H1 (cell line): ENCODE measurements around the gene CAMK2D. TPM values are rescaled to one million over a fixed set of nuclear protein-coding genes. Genes with fewer than 3 reads are reported as not detected.

Experiments used
- CTCF ChIA-PET: fragments of 300-600 bp; sonication (Branson Sonifier 250); formaldehyde crosslinking; loops from one replicate; lab custom pipeline; 2021; ENCODE audit not compliant: partially characterized antibody; lab: Charles Lee
- POLR2A ChIA-PET: fragments of 300-600 bp; sonication (Branson Sonifier 250); formaldehyde crosslinking; loops from one replicate; lab custom pipeline; 2021; ENCODE audit warnings: inconsistent platforms; ENCODE audit not compliant: partially characterized antibody; lab: Charles Lee
- DNase-seq, 2 experiments: peaks; one replicate each; pipeline versions ENCODE4 v3.0.0 to v3.0.0-alpha.2; 2010 to 2022; ENCODE audit warnings: low spot score in 2 of 2, low read depth in 1 of 2, mixed read lengths in 1 of 2
- FAIRE-seq: peaks from 2 replicates; lab custom pipeline; 2011; peaks lifted over from hg19 to GRCh38; lab: Jason Lieb, UNC
- H2AFZ ChIP-seq: 2 replicates; pipeline ENCODE4 v1.8.1; 2012; ENCODE audit warnings: low read length, inconsistent platforms
- H2AK5ac ChIP-seq: 2 replicates; pipeline ENCODE4 v1.6.1; 2013; ENCODE audit warnings: low read depth, low read length
- H2BK120ac ChIP-seq: replicated peaks from 2 replicates; pipeline ENCODE3; 2013; ENCODE audit warnings: low read depth, low read length, inconsistent platforms
- H2BK12ac ChIP-seq: 2 replicates; pipeline ENCODE4 v1.6.1; 2013; ENCODE audit warnings: low read depth, low read length
- H2BK15ac ChIP-seq: 2 replicates; pipeline ENCODE4 v1.6.1; 2013; ENCODE audit warnings: low read length
- H2BK20ac ChIP-seq: 2 replicates; pipeline ENCODE4 v1.6.1; 2013; ENCODE audit warnings: low read length
- H2BK5ac ChIP-seq: 2 replicates; pipeline ENCODE4 v1.6.1; 2013; ENCODE audit warnings: low read depth, low read length
- H3K14ac ChIP-seq: 2 replicates; pipeline ENCODE4 v1.6.1; 2013; ENCODE audit warnings: inconsistent platforms; ENCODE audit not compliant: insufficient read length
- H3K18ac ChIP-seq: 2 replicates; pipeline ENCODE4 v1.6.1; 2013; ENCODE audit warnings: low read length; ENCODE audit errors: extremely low read depth
- H3K23ac ChIP-seq: 2 replicates; pipeline ENCODE4 v1.6.1; 2013; ENCODE audit warnings: inconsistent platforms; ENCODE audit not compliant: insufficient read length
- H3K23me2 ChIP-seq: 2 replicates; pipeline ENCODE4 v1.6.1; 2013; ENCODE audit warnings: low read depth, low read length
- H3K27ac ChIP-seq: 2 replicates; pipeline ENCODE4 v1.6.1; 2011; ENCODE audit warnings: low read depth, low read length, inconsistent platforms
- H3K27me3 ChIP-seq, 4 experiments: replicated peaks in 1 of 4; 1 replicate in 1 of 4; 2 replicates in 3 of 4; pipeline versions ENCODE4 v1.6.1 to v1.8.1; 2011 to 2013; ENCODE audit warnings: low read length in 3 of 4, mild to moderate bottlenecking in 3 of 4, inconsistent platforms in 2 of 4, mixed read lengths in 2 of 4, moderate library complexity in 1 of 4; ENCODE audit not compliant: control insufficient read depth in 3 of 4, insufficient read depth in 3 of 4; ENCODE audit errors: extremely low read depth in 1 of 4
- H3K36me3 ChIP-seq, 4 experiments: 2 replicates each; pipeline versions ENCODE4 v1.6.1 to v1.8.1; 2011 to 2013; ENCODE audit warnings: mild to moderate bottlenecking in 4 of 4, low read length in 3 of 4, moderate library complexity in 2 of 4, control low read depth in 1 of 4, inconsistent platforms in 1 of 4; ENCODE audit not compliant: insufficient read depth in 4 of 4, control insufficient read depth in 2 of 4
- H3K4ac ChIP-seq: replicated peaks from 2 replicates; pipeline ENCODE3; 2013; ENCODE audit warnings: low read length, low read depth, mixed read lengths, inconsistent platforms; ENCODE audit not compliant: insufficient read length
- H3K4me1 ChIP-seq, 4 experiments: replicated peaks in 1 of 4; 1 replicate in 1 of 4; 2 replicates in 3 of 4; pipeline versions ENCODE4 v1.6.1 to v1.8.1; 2011 to 2013; ENCODE audit warnings: low read length in 3 of 4, inconsistent platforms in 2 of 4, mixed read lengths in 1 of 4; ENCODE audit not compliant: insufficient read depth in 4 of 4, control insufficient read depth in 3 of 4
- H3K4me2 ChIP-seq, 2 experiments: 2 replicates each; pipeline versions ENCODE4 v1.6.1 to v1.8.1; 2011 to 2013; ENCODE audit warnings: low read depth in 2 of 2, low read length in 2 of 2, control low read depth in 1 of 2, inconsistent platforms in 1 of 2, mild to moderate bottlenecking in 1 of 2; ENCODE audit not compliant: insufficient read depth in 1 of 2
- H3K4me3 ChIP-seq, 4 experiments: fragments of 200-600, 300-600 bp in 1 of 4; sonication (generic), shearing (Covaris generic), sonication (Bioruptor Twin) in 1 of 4; 2 replicates each; pipeline versions ENCODE4 v1.5.1 to v1.8.1; 2011 to 2016; ENCODE audit warnings: low read length in 4 of 4, low read depth in 3 of 4, control low read depth in 2 of 4, inconsistent platforms in 2 of 4, mild to moderate bottlenecking in 2 of 4, mixed read lengths in 1 of 4, moderate library complexity in 1 of 4; ENCODE audit not compliant: insufficient read depth in 2 of 4; ENCODE audit errors: extremely low read depth in 1 of 4
- H3K56ac ChIP-seq: replicated peaks from 2 replicates; pipeline ENCODE3; 2013; ENCODE audit warnings: low read depth, mild to moderate bottlenecking, mixed read lengths, low read length, inconsistent platforms; ENCODE audit not compliant: insufficient read length
- H3K79me1 ChIP-seq: 2 replicates; pipeline ENCODE4 v1.6.1; 2013; ENCODE audit warnings: low read depth, low read length, control low read depth
- H3K79me2 ChIP-seq, 2 experiments: 2 replicates each; pipeline versions ENCODE4 v1.6.1 to v1.8.1; 2012 to 2013; ENCODE audit warnings: low read length in 2 of 2, mild to moderate bottlenecking in 2 of 2, inconsistent platforms in 1 of 2; ENCODE audit not compliant: insufficient read depth in 2 of 2, control insufficient read depth in 1 of 2
- H3K9ac ChIP-seq, 4 experiments: replicated peaks in 1 of 4; 1 replicate in 1 of 4; 2 replicates in 3 of 4; pipeline versions ENCODE4 v1.6.1 to v1.8.1; 2011 to 2013; ENCODE audit warnings: low read depth in 3 of 4, low read length in 3 of 4, control low read depth in 2 of 4, mild to moderate bottlenecking in 2 of 4, moderate library complexity in 2 of 4, inconsistent platforms in 1 of 4; ENCODE audit errors: extremely low read depth in 1 of 4
- H3K9me3 ChIP-seq, 2 experiments: 2 replicates each; pipeline versions ENCODE4 v1.6.1 to v1.8.1; 2012 to 2013; ENCODE audit warnings: mild to moderate bottlenecking in 2 of 2, moderate library complexity in 2 of 2, control low read depth in 1 of 2, inconsistent platforms in 1 of 2, low read depth in 1 of 2, low read length in 1 of 2, mixed read lengths in 1 of 2; ENCODE audit not compliant: insufficient read depth in 2 of 2
- H4K20me1 ChIP-seq, 2 experiments: replicated peaks in 1 of 2; 2 replicates each; pipeline versions ENCODE3 to v1.8.1; 2011 to 2013; ENCODE audit warnings: inconsistent platforms in 2 of 2, low read length in 2 of 2, mild to moderate bottlenecking in 1 of 2; ENCODE audit not compliant: insufficient read depth in 2 of 2, control insufficient read depth in 1 of 2
- H4K5ac ChIP-seq: 2 replicates; pipeline ENCODE4 v1.6.1; 2013; ENCODE audit warnings: low read length, low read depth, mixed read lengths, inconsistent platforms; ENCODE audit not compliant: insufficient read length
- H4K8ac ChIP-seq: 2 replicates; pipeline ENCODE4 v1.8.0; 2013; ENCODE audit warnings: mild to moderate bottlenecking, moderate library complexity, low read length, inconsistent platforms; ENCODE audit not compliant: insufficient read depth; ENCODE audit errors: extremely low read depth
- H4K91ac ChIP-seq: replicated peaks from 2 replicates; pipeline ENCODE3; 2013; ENCODE audit warnings: low read length, mixed read lengths, inconsistent platforms; ENCODE audit not compliant: insufficient read length
- JUN ChIP-seq: IDR thresholded peaks from 2 replicates; pipeline ENCODE4 v1.6.1; 2011; ENCODE audit warnings: low read depth, mild to moderate bottlenecking, improper control_type of control experiment, low read length
- WGBS, 2 experiments: shearing (Covaris generic) in 1 of 2; methylation state at CpG; one replicate each; pipeline versions ENCODE4 v1.1.6 to v1.1.7; 2013 to 2015; ENCODE audit warnings: low lambda C conversion rate in 2 of 2, mixed read lengths in 2 of 2, inconsistent platforms in 1 of 2, low coverage in 1 of 2, missing lambda C conversion rate in 1 of 2; ENCODE audit not compliant: insufficient replicate concordance in 2 of 2, insufficient coverage in 1 of 2, insufficient read length in 1 of 2; ENCODE audit errors: extremely low coverage in 1 of 2, missing lambda C conversion rate in 1 of 2; 5-methylcytosine and 5-hydroxymethylcytosine counted together
- polyA plus RNA-seq, 7 experiments: library from polyadenylated mRNA; depleted of rRNA in 3 of 7; stranded (reverse) in 5 of 7; unstranded in 2 of 7; fragments of >200 nt in 5 of 7; fragments of 200-250 nt in 2 of 7; gene quantifications; 1 replicate in 5 of 7; 2 replicates in 1 of 7; 4 replicates in 1 of 7; pipeline versions ENCODE4 v1.2.1 to v1.2.3, GENCODE V29; 2011 to 2013; ENCODE audit warnings: missing spikeins in 2 of 7, mixed read lengths in 2 of 7
- total RNA-seq: library from RNA; stranded (reverse); fragmentation: NEBNext Ultra II Directional; extraction: Animal tissue kit (Norgen Biotek cat#: 25700); gene quantifications from 2 replicates; pipeline ENCODE4 v1.2.1, GENCODE V29; 2021

The CAMK2D gene
- total and polyA plus RNA-seq, 2 of the 8 experiments (the other 6 are each of a cell fraction or from before 2014, with no cell fraction given), result 3.2 to 7.0 TPM

- no peak overlapping the region for H2BK120ac ChIP-seq
- no peak overlapping the region for H2BK12ac ChIP-seq
- H3K27ac ChIP-seq, result no peak overlapping the region
- no peak overlapping the region for H3K4me3 ChIP-seq
- H2AK5ac ChIP-seq, result no peak overlapping the region
- no peak overlapping the region for H4K91ac ChIP-seq
- H2BK15ac ChIP-seq, result no peak overlapping the region
- H3K4me1 ChIP-seq, result peaks cover 0 to 3% (median 0%) of the 10 kb centered on the region in 4 experiments; a peak in 1 of 7 replicates
- H2BK20ac ChIP-seq, result no peak overlapping the region
- CTCF ChIA-PET, result interaction anchor here (1.4 kb wide), 1 partner anchor 24 kb away, joined by 3 read pairs; no protein-coding TSS in a partner anchor
- no peaks in the 10 kb centered on the region for H3K9me3 ChIP-seq
- H3K23me2 ChIP-seq, result no peaks in the 10 kb centered on the region
- no peak overlapping the region for H3K4me2 ChIP-seq
- H3K79me2 ChIP-seq, result no peaks in the 10 kb centered on the region
- no peaks in the 10 kb centered on the region for H3K79me1 ChIP-seq
- no peak overlapping the region for H3K18ac ChIP-seq
- H3K36me3 ChIP-seq, result no peaks in the 10 kb centered on the region
- H3K23ac ChIP-seq, result no peak overlapping the region
- no peak overlapping the region for H3K9ac ChIP-seq
- no peak overlapping the region for H3K14ac ChIP-seq
- H2BK5ac ChIP-seq, result no peak overlapping the region
- no peak overlapping the region for H4K8ac ChIP-seq
- no peak overlapping the region for H2AFZ ChIP-seq
- no peak for DNase-seq
- no peaks in the 10 kb centered on the region for H4K20me1 ChIP-seq
- no peak for TF ChIP-seq JUN
- TF ChIP-seq, all 59 proteins: peak for 0
- no peak for FAIRE-seq
- no peak overlapping the region for H3K56ac ChIP-seq
- WGBS, 2 experiments, result 80% methylated on average over 1 of the region's 1 CpG; no CpG with 5 or more reads in 1 of the 2 experiments
- no peak overlapping the region for H4K5ac ChIP-seq
- no peak overlapping the region for H3K4ac ChIP-seq
- no peaks in the 10 kb centered on the region for H3K27me3 ChIP-seq
- POLR2A ChIA-PET, result no interaction called here
Observed at GRCh38 chr4:113524096-113524495, 237.4 kb downstream of the CAMK2D start.
